HG03196 (cell line): Measurements from ENCODE around the gene EZR.
"Not testable (repeated sequence)": the region's sequence is repeated elsewhere in the genome, so short reads cannot be mapped to it uniquely, and the experiment has no call there.

Experiments used
- ATAC-seq: cut with Tn5 transposase; IDR thresholded peaks from one replicate; pipeline ENCODE4 v1.9.1; 2021; ENCODE audit not compliant: unreplicated experiment

The EZR gene

GRCh38 chr6:158799051-158799792, 19.9 kb downstream of the EZR start:
- ATAC-seq: no peak

DNA sequence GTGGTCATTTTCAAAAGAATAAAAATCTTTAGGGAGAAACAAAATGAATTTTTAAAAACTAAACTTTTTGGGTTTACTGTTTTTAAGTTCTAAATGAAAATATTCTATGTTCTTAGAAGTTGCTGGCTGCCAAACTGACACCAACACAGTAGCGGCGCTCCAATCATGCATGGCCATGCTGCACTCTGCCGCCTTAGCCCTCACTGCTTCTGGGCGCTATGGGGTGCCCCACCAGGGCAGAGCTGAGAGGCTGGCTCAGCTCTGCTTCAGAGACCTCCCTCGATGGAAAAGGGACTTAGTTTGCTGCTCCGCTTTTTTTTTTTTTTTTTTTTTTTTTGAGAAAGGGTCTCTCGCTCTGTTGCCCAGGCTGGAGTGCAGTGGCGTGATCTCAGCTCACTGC, 20.9 kb downstream of the EZR start:
- ATAC-seq: no peak

- ATAC-seq: no peak
These were observed 21.5 kb downstream of the EZR start for GRCh38 chr6:158797331-158798310.

DNA sequence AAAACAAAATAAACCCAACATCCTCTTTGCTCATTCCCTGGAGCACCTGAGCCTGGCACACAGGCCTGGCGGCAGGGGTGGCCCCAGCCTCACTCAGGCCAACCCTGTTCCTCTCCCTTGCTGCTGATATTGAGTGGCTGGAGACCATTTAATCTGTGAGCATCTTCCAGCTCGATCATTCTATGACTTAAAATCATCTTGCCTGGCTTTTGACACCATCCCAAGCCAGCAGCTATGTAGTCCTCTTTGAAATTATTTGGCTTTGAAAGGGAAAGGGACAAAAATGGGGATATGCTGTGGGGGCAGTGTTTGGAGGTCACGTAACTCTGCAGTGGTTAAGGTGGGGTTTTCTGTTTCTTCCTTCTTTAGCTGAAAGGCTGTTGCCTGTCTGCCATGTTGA, 22.8 kb downstream of the EZR start:
- no peak for ATAC-seq

DNA sequence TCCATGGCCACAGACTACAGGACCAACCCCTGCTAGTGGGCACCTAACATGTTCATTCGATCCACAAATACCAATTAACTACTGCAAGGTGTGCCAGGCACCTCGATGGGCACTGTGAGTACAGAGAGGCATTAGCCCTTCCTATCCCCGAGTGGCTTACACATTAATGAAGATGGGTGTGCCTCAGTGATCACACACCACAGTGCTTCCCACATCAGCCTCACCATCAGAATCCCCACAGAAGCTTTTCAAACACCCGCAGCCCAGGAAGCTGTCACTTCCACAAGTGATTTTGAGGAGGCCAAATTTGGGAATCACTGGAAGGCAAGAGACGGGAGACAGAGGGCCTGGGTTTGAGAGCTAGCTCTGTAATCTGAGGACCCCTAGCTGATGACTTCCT, 23.7 kb downstream of the EZR start:
- ATAC-seq: no peak

- ATAC-seq: no peak
These were observed 25.7 kb downstream of the EZR start for GRCh38 chr6:158793432-158793831.

- ATAC-seq: not testable (repeated sequence)
These were observed 26.7 kb downstream of the EZR start for GRCh38 chr6:158792505-158792904.

- ATAC-seq: no peak
These were observed 27.8 kb downstream of the EZR start for GRCh38 chr6:158791274-158791855.

GRCh38 chr6:158789115-158789917, 29.9 kb downstream of the EZR start:
- no peak for ATAC-seq

DNA sequence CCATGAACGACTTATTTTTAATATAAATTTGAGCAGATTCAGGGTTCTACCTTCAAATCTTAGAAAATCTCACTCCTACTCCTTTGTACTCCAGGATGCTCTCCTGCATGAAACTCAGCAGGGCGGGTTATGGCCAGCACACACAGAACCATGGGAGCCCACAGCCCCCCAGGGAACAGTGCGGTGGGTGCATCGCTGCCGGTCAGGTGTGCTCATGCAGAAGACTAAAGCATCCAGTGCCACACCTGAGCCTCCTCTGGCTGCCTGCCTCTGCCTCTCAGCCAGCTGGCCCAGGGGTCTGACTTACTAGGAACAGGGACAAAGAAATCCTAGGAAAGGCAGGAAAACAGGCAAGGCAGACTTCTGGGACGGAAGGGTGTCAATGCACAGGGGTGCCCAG, 31.8 kb downstream of the EZR start:
- ATAC-seq: no peak

DNA sequence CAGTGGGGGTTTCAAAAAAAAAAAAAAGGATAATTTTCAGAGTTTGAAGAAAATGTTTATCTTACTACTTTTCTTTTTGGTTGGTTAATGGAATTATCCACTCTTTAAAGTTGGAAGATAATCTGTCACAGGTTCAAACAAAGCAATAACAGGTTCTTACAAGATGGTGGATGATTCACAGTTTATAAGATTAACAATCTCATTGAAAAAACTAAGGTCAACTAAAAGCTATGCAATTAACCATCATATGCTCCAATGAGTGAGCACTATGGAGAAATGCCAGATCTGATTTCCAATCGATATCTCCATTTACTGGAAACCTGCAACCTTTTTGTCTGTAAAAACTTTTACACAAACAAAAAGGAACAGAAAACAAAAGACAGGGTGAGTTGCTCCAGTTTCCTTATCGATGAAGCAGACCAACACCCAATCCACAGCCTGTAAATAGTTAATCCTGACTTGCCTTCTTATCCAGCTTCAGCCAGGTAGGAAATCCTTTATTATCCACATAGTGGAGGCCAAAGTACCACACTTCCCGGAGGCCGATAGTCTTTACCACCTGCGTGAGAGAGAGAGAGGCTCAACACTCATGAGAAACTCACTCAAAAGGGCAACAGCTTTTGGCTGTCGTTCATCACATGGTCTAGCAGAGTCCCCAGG, 32.4 kb downstream of the EZR start:
- ATAC-seq: no peak

DNA sequence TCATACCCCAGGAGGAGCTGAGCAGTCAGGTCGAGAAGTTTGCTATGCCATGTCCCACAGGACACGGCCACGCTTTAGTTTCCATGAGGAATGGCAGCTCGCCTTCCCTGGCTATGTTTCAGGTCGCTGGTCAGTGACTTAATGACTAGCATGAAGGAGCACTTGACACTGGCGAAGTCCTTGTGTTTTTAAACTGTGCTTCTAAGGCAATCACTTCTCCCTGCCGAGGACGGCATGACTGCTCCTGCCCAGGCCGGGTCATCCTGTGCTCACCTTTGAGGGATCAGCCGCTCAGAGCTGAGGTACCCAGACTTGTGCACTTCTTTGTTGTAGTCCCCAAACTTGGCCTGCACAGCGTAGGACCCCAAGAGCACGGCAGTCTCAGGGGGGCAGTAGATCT, 34.1 kb downstream of the EZR start:
- no peak for ATAC-seq

DNA sequence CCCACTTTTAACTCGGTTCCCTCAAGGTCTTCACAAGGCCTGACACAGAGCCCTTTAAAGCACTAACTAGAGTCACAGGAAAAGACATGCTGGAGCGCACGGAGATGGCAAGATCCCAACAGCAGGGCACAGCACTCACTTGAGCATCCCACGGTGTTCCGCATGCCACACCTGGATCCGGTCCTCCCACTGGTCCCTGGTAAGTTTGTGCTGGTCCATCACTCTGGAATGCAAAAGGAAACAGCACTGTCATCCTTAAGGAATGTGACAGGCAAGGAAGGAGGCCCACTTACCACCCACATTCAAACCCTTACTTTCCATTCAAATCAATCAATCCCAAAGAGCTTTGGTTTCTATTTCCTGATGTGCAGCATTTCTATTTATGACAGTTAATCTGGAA, 34.7 kb downstream of the EZR start:
- no peak for ATAC-seq

- no peak for ATAC-seq
These were observed 35.3 kb downstream of the EZR start for GRCh38 chr6:158783851-158784250.

DNA sequence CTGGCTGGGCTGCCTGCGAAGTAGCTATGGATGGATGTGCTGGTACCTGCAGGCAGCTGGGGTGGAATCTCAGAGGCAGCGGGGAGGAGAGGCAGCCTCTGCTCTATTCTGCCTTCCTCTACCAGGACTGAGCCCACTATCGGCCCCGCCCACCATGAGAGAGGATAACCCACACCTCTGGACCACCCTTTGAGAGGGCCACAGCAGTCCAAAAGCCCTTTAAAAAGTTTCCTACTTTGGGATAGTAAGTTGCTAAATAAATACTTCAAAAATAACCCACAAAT, 36.1 kb downstream of the EZR start:
- no peak for ATAC-seq

DNA sequence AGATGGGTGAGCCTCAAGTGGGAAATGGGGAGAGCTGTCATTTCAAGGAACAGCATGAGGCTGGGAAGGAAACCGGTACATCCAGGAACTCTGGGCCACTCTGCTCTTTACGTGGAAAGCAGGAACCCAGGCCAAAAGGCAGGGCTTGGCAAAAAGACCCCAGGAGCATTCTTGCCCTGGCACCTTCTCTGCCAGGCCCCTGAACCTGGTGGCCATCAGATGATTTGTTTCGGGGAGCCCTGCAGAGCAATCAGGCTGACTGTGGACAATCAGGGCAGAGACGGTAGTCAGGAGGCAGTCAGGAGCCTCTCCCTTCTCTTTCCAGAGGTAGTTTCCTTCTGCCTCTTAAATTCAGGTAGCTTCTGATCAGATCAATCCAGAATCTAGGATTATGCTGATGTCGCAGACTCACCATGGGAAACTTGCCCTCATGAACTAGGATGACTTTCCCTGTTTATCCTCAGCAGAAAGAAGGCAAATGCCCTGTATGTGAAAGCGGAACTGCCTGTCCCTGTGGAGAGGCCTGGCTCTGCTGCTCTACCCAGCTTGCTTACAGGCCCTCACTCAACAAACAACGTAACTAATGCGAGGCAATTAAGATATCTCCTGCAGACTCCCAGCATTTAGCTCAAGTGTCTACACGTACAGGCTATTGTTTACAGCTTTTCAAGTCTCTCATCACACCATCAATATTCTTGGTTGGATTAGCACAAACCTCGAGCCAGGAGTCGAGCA, 36.6 kb downstream of the EZR start:
- ATAC-seq: no peak

GRCh38 chr6:158781692-158782373, 37.3 kb downstream of the EZR start:
- no peak for ATAC-seq

- ATAC-seq: no peak
These were observed 38.0 kb downstream of the EZR start for GRCh38 chr6:158780988-158781691.
